Jurkat, Clone E6-1 (cell line): ENCODE data around the gene UBE2E2.

Source experiments
- DNase-seq: peaks from one replicate; pipeline ENCODE4 v3.0.0-alpha.2; 2011; ENCODE audit warnings: low read depth, low spot score
- H3K4me3 ChIP-seq: 2 replicates; pipeline ENCODE4 v1.5.1; 2011; ENCODE audit warnings: mild to moderate bottlenecking, low read length, control low read depth, moderate library complexity

The UBE2E2 gene

DNA sequence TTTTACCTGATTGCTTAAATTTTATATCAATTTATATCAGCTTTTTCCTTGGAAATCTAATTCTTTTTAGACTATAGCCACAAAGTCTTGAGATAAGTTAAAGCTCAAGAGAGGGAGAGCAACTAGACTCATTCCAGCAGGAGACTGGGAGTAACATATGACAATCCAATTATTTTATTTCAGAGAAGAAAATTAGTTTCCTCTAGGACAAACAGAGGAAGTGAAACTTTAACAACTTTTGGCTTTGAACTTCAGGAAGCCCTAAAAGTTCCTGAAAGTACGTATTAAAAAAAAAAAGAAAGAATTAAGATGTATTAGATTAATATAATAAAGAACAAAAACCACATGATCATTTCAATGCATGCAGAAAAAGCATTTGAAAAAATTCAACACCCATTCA is 13.9 kb upstream of the UBE2E2 start:
- no peak overlapping the region for H3K4me3 ChIP-seq
- DNase-seq: no peak

- no peak for DNase-seq
- H3K4me3 ChIP-seq: no peak overlapping the region
These were observed 10.3 kb upstream of the UBE2E2 start for GRCh38 chr3:23192816-23193215.

DNA sequence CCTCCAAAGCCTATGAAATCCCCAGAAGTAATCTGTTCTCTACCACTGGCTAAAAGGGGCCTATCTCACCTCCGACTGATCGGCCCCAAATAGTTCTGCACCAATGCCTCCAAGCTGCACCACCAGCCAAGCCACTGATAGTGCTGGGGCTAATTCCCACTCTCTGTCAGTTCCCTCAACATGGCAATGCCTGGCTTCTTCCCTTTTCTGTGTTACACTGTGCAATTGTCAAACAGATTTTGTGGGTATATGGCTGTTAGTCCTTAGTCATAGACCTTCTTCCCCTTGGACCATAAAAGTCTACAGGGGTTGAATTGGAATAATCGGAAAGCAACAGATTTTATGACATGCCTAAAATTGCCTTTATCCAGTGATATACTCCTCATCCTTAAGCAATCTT is 9.3 kb upstream of the UBE2E2 start:
- DNase-seq: no peak

GRCh38 chr3:23198801-23199200 is 4.3 kb upstream of the UBE2E2 start:
- H3K4me3 ChIP-seq: no peak overlapping the region
- DNase-seq: no peak

More for the DNA sequence above, 9.3 kb upstream of the UBE2E2 start:
- H3K4me3 ChIP-seq: no peak overlapping the region

DNA sequence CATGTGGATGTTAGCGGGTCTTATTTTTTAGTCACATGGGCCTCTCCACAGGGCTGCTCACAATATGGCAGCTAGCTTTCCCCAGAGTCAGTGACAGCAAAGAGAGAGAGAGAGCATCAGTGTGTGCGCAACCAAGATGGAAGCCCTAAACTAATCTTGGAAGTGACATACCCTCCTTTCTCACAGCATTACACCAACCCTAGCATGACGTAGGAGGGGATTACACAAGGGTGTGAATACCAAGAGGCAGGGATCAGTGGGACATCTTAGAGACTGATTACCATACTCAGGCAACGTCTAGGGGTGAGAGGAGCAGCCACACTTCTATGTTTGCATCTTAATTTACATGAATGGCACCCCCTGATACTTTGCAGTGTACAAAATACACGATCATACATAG is 3.5 kb upstream of the UBE2E2 start:
- no peak overlapping the region for H3K4me3 ChIP-seq
- no peak for DNase-seq

DNA sequence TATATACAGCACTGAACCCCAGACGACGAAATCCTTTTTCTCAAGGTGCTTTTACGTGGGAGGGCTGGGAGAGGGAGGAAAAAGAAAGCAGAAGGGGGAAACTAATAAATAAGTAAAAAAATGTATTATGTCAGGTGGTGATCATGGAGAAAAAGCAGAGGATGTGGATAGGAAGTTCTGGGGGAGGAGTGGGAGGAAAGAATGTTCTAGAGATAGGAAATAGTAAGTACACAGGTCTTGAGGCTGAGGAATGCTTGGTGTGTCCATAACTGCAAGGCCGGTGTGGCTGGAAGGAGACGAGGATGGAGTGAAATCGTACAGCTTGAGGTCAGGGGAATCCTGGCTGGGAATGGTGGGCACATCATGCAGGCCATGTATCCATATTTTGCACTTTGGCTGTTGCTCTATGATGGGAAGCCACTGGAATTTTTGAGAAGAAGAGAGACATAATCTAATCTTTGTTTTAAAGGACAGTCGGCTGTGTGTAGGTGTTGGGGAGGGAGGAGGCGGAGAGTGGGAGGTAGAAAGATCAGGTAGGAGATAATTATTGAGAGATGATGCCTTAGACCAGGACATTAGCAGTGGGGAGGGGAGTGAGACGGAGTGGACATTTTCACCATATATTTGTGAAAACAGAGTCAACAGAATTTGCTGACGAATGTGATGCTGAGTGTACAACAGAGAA is 1.8 kb upstream of the UBE2E2 start:
- no peak overlapping the region for H3K4me3 ChIP-seq
- no peak for DNase-seq

DNA sequence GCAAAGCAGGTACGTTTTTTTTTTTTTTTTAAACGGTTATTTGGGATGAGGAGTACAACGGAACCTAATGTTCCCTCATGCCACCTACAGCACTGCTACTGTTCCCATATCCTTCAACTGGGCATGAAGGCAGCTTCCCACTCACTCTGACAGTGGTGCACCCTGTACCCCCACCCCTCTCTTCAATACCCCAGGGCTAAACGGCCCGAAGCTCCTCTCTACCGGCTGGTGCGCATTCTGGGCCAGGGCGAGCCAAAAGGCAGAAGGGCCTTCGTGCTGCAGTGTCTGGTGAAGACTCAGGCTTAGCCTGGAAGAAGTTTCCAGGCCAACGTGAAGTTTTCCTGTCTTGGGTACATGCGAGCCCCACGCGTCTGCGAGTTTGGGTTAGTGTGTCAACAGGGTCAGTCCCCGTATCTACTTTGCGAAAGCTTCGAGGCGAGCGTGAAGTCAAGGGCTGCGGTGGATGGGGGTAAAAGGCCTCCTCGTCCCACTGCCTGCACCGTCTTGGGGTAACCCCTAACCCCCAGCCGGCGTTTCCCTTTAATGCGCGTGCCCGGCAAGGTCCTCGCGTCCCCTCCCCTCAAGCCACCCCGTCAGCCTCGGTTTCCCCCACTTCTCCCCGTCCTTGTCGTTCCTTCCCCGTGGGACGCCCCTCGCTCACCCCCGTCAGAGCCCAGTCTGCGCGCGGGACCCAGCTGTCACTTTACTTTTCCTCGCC is 765 bp upstream of the UBE2E2 start:
- no peak for DNase-seq
- peak overlapping the region; percentile 61 for H3K4me3 ChIP-seq

GRCh38 chr3:23203708-23204330 is 692 bp downstream of the UBE2E2 start:
- DNase-seq: no peak

DNA sequence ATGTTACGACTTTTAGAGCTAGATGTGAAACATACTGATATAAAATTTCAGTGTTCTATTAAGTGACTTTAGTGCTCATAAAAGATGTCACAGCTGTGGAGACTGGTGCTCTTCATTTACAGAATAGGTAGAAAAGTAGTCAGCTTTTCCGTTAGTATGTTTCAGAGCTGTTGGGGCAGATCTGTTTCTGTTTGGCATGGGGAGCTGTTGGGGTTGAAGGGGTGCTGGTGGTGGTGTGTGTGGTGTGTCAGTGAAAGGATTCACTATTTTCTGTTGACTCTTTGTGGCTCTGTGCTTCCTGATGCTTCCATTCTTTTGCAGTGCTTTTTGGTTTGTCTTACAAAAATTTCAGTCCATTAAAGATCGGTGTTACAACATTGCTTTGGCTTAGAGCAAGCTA is 3.2 kb downstream of the UBE2E2 start:
- DNase-seq: peak; percentile 40
- no peak overlapping the region for H3K4me3 ChIP-seq

More at GRCh38 chr3:23203708-23204330, 692 bp downstream of the UBE2E2 start:
- peak overlapping the region; percentile 60 for H3K4me3 ChIP-seq

DNA sequence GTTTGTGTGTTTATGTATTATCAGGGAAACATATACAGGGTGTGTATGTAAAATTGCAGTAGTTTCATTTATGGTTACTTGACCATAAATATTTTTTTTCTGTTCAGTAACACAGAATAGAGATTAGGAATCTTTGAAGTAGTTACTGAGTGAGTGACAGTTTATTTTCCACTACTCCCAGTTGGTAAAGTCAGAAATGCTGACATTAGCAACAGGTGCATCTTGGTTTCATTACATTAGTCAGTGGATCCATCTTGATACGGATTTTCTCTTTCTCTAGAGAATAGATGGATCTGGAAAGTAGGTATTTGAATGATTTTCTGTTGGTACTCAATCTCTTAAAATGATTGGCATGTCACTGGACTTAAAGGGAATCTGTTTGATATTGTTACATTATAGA is 6.0 kb downstream of the UBE2E2 start:
- H3K4me3 ChIP-seq: no peak overlapping the region
- DNase-seq: no peak

DNA sequence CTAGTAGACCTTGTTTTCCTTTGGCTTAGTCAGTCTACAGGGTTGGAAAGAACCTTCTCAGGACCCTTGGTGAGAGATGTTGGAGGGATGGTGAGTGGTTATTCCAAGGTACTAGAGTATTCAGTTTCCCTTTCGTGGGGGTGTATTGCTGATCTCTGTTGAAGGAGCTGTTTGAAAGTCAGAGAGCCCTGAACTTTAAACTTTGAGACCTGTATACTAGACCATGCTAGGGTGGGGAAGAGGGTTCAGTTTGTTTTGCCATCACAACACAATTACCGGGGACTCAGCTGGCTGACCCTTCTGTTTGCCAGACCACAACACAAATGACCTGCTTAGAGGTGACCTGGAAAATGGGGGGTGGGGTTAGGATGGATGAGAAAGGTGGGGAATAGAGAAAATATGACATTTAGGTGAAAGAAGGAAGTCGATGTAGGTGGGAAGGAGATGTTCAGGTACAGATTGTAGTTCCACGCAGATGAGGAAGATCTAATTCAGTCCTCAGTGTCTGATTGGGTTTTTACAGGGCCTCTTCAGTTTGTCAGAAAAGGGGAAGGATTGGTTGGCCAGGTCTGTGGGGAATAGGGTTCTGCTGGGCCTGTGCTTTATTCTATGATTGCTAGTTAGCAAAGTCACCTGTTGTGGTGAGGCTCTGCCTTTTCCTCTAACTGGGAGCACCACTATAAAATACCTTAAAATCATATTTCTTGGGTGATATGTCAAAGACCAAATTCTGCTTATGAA is 6.8 kb downstream of the UBE2E2 start:
- no peak for DNase-seq
- no peak overlapping the region for H3K4me3 ChIP-seq

GRCh38 chr3:23213813-23214212 is 10.7 kb downstream of the UBE2E2 start:
- DNase-seq: no peak
- no peak overlapping the region for H3K4me3 ChIP-seq

DNA sequence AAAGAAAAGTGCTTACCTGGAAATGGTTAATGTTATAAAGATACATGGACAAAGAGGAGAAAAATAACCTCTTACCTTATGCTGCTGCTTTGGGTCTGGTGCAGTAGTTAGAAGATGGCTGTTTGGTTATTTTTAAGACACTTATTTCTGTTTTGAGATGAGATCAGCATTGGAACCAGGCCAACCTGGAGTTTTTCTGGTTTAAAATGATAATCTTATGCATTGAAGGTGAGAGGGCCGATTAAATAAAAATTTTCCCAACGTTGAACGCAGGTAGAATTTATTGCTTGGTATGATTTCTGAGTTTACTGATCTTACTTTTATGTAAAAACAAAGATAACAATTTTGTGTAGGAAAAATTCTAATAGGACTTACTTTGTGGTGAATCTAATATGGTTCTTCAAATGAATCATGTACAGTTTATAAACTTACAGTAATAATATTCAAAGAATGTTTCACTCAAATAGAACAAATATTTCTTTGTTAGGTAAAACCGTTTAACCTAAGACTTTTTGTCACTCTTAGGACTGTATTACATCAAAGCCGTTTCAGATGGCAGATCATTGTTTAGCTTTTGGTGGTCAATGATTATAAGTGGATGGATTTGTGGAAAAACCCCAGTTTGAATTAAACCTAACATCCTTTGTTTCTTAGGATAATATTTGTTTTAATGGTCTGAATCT is 14.9 kb downstream of the UBE2E2 start:
- H3K4me3 ChIP-seq: no peak overlapping the region
- DNase-seq: no peak

DNA sequence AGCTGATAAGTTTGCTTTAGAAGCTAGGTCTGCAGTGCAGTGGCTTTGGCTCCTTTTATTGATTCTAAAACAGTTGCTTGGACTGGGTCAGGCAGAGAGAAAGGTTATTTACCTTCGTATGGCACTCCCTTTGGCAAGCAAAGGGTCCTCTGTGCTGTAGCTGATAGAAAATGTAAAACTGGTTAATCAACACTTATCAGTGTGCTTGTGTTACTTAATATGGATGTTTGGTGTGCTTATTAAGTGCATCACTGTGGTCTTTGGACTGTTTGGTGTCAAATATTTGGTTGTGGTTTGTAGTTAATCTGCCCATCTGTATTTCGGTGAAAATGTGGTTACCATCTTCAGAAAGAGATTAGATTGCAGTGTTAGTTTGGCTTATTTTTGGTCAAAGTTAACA is 16.0 kb downstream of the UBE2E2 start:
- peak; percentile 38 for DNase-seq
- no peak overlapping the region for H3K4me3 ChIP-seq

DNA sequence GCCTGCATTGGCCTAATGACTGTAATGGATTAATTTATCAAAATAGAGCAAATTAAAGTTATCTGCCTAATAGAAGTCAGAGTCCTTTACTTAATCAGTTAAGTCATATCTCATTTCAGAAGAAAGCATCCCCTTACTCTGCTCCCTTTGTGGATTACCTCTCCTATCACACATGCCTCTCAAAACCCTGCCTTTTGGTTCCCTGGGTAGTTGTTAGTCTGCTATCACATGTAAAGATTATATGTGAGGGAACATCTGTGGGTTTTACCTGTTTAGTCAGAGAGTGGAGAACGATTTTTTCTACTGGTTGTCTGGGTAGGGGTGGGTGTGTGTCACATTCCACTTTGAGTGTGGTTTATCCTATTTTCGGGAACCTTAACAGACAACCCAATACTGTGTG is 16.4 kb downstream of the UBE2E2 start:
- DNase-seq: no peak
- no peak overlapping the region for H3K4me3 ChIP-seq

DNA sequence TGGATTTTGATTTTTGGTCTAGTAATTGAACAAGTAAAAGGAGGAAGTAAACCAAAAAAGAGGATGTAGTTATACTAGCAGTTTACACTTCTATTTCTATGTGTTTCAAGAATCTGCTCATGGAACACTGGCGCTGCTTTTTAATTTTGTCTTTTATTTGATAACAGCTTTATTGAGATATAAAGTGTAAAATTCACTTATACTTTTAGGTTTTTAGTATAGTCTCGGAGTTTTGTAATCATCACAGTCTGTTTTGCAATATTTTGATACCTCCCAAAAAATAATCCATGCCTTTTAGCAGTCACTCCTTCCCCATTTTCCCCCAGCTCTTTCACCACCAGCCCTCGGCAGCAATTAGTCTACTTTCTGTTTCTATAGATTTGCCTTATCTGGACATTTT is 18.0 kb downstream of the UBE2E2 start:
- DNase-seq: no peak
- H3K4me3 ChIP-seq: no peak overlapping the region

DNA sequence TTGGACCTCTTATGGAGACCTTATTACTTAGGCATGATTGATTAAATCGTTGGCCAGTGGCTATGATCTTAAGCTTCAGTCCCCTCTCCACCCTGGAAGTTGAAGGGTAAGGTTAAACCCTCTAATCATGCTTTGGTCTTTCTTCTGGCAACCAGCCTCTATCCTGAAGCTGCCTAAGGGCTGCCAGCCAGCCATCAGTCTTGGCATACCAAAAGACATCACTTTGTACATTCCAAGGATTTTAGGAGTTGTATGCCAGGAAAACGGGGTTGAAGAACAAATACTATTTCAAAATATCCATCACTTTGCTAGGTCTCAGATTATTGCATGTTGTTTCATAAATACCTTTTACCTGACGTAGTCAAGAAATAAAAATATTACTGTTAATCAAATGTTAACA is 28.9 kb downstream of the UBE2E2 start:
- no peak for DNase-seq
- H3K4me3 ChIP-seq: no peak overlapping the region

DNA sequence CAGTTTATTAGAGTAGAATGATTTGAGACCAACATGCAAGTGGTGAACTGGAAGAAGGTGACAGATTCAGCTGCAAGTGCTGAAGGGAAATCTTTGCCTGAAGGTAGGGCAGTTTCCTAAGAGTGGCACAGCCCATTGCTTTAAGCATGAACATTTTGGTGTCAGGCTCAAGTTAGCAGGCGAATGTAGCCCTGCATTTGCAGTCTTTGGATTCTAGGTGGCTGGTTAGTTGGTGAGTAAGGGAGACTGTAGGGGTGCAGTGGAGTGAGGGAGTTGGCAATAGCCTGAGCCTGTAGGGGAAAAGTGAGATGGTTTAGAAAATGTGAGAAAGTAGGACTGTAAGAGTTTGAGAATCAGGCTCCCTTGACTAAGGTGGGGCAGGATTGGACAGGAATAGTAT is 29.7 kb downstream of the UBE2E2 start:
- DNase-seq: no peak
- no peak overlapping the region for H3K4me3 ChIP-seq

DNA sequence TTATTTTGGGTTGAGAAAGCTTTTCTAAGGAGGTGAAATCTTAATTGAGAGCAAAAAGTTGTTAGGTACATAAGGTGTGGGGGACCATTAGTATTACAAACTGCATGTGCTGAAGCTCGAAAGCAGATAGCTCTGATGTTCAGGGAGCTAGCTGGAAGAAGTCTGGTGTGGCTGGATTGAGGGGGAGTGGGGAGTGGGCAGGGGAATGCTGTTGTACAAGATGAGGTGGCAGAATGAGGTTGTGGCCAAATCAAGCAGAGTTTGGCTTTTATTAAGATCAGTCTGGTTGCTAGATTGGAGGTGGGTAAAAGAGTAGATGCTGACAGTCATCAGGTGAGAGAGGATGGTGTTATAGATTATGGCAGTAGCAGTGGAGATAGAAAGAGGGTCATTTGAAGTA is 32.1 kb downstream of the UBE2E2 start:
- no peak for DNase-seq
- H3K4me3 ChIP-seq: no peak overlapping the region
